GM10847 (cell line): ENCODE data around the gene RNF130.

Source experiments
- POLR2A ChIP-seq: IDR thresholded peaks from 2 replicates; pipeline ENCODE4 v1.6.1; 2011; ENCODE audit not compliant: insufficient read length; ENCODE audit errors: extremely low read depth

The RNF130 gene

DNA sequence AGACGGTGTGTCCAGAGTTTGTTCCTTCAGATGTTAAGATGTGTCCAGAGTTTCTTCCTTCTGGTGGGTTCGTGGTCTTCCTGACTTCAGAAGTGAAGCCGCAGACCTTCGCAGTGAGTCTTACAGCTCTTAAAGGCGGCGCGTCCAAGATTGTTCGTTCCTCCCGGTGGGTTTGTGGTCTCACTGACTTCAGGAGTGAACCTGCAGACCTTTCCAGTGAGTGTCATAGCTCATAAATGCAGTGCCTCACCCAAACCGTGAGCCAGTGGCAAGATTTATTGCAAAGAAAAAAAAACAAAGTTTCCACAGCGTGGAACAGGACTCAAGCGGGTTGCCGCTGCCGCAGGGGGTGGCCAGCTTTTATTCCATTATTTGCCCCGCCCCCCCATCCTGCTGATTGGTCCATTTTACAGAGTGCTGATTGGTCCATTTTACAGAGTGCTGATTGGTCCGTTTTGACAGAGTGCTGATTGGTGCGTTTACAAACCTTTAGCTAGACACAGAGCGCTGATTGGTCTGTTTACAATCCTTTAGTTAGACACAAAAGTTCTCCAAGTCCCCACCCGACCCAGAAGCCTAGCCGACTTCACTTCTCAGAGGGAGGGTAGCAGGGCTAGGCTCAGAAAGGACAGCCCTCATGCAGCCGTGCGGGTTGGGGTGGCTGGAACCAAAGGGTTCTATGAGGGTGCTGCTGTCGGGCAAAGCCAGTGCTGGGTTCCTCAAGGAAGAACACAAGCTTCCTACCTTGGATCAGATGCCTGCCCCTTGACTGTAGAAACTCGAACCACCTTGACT is 9.1 kb upstream of the RNF130 start:
- no peak for TF ChIP-seq POLR2A

DNA sequence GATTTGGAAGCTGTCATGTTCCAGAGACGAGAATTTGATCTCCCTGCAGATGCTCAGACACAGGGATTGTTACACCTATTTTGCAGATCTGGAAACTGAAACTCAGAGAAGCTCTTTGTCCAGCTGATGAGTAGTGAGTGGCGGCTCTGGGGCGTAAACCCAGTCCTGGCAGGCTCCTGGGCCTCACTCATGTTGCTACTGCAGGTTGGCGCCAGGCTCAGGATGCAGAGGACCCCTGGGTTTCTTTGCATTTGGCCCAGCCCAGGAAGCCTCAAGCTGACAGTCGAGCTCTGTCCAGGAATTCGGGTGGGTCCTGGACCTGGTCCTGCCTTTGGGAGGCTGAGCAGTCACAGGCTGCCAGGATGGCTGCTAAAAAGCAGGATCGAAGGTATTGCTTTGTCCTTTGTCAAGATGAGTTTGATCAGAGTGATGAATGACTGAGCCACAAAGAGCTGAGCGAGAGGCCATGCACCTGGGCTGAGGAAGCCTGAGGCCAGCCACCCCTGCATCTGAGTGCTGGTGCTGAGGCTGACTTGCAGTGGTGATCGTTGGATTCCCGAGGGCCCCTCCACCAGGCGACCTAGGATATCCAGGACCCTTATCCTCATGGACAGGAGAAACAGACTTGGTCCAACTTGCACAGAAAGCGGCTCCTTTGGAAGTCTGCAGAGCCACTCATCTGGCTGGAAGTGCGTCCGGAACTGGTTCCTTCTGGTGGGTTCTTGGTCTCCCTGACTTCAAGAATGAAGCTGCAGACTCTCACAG is 8.3 kb upstream of the RNF130 start:
- no peak for TF ChIP-seq POLR2A

DNA sequence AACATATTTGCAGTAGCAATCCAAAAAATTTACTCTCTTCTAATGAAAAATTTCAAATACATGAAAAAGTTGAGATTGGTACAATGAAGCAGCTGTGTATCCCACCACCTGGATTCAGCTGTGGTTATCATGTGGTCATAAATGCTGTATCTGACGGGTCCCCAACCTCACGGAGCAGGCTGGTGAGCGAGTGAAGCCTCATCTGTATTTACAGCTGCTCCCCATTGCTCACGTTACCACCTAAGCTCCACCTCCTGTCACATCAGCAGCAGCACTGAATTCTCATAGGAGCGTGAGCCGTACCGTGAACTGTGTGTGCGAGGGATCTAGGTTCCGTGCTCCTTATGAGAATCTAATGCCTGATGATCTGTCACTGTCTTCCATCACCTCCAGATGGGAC is 6.8 kb upstream of the RNF130 start:
- no peak for TF ChIP-seq POLR2A

DNA sequence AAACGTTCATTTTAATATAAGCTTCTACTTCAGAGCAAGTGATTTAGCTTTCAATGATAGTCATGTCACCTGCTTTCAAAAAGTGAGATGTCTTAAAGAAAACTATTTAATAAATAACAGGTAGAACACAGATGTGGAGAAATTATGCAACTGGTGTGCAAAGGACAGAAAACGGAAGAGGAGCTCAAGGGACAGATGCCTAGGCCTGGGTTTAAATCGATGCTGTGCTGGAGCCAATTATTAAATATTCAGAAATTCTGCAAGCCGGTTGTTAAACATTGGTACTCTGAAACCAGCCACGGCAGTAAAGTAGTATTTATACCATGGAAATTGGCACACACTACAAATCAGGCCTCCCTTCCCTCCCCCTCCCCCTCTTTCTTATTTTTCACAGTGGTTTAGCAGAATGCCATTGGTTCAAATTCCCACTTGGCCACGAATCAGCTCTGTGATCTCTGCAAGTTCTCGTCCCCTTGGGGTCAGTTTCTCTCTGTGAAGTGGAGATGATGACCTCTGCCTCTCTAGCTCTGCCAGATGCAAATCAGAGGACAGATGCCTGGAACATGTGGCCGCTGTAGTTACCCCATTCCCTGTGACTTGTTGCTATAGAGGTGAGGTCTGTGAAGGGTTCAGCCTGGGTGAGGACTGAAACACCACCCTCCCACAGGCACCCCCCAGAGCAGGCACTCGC is 6.2 kb upstream of the RNF130 start:
- no peak for TF ChIP-seq POLR2A

DNA sequence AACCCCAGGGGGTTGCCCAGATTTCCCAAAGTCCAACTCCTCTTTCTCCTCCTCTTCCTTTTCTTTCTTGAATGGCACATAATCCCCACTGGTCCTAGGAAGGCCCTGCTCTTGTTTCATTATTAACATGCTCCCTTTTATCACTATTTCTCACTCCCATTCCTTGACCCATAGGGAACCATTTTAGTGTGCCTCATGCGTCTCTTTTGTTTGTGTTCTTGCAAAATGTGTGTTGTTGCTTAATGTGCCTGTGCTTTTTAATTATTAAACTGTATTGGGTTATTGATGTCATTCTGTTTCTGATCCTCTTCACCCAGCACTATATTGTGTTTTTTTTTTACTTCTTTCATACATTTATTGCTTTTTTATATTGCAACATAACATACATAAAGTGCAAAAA is 4.1 kb upstream of the RNF130 start:
- no peak for TF ChIP-seq POLR2A

DNA sequence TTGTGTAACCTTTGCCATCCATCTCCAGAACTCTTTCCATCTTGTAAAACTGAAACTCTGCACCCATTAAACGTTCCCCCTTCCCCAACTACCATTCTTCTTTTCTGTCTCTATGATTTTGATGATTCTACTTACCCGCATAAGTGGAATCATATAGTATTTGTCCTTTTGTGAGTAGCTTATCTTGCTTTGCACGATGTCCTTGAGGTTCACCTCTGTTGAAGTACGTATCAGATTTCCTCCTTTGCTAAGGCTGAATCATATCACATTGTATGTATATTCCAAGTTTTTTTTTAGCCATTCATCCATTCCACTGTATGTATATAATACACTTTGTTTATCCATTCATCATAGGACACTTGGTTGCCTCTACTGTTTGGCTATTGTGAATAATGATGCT is 2.9 kb upstream of the RNF130 start:
- no peak for TF ChIP-seq POLR2A

DNA sequence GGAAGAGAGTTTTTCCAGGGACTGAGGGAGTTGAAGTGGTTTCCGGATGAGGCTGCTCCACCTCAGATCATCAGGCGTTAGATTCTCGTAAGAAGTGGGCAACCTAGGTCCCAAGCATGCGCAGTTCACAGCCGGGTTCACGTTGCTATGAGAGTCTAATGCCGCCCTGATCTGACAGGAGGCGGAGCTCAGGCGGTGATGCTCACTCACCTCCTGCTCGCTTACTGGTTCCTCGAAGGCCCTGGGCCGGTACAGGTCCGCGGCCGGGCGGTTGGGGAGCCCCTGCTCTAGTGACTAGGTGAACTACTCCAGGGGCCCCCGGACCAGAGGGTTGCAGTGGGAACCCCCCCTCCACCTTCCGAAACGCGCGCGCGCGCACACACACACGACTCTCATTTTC is 997 bp upstream of the RNF130 start:
- no peak for TF ChIP-seq POLR2A

DNA sequence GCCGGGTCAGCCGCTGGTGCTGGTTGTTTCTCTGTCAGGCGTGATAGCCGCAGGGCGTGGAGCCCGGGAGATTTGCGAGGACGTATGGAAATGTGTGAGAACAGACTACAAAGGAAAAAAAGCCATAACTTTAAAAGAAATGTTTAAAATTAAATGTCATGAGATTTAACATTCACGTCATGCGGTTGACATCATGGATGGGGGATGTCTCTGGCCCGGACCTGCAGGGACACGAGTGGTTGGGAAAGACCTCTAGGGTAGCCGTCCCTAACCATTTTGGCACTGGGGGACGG is 643 bp upstream of the RNF130 start:
- no peak for TF ChIP-seq POLR2A

DNA sequence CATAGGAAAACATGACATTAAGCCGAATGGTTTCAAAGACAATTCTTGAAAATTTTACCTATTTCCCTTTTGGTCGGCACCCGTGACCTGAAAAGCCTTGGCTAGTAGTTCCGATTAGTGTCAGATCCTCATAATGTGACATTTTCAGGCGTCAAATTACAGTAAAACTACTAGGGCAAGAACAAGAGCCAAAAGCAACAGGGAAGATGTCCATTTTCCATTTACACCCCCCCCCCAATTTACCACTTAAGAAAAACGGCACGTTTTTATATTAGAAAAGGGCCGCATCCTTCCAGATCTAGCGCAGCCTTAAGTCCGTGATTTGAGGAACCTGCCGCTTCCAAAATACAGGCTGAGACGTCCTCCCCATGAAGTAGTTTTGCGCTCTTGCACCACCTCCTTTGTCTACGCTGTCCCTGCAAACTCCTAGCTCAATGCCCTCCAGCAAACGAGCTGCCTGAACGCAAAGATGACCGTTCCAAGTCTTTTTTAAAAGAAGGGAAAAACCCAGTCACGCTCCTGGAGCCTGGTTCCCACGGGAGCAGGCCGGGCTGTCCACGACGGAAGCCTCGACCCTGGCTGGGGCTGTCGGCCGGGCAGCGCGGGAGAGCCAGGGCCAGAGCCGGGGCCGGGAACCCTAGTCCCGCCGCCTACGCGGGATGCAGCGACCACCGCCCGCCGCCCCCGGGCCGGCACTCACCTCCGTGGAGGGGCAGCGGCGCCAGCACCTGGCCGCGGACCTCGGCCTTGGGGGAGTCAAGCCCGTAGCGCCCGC is 616 bp downstream of the RNF130 start:
- no peak for TF ChIP-seq POLR2A

DNA sequence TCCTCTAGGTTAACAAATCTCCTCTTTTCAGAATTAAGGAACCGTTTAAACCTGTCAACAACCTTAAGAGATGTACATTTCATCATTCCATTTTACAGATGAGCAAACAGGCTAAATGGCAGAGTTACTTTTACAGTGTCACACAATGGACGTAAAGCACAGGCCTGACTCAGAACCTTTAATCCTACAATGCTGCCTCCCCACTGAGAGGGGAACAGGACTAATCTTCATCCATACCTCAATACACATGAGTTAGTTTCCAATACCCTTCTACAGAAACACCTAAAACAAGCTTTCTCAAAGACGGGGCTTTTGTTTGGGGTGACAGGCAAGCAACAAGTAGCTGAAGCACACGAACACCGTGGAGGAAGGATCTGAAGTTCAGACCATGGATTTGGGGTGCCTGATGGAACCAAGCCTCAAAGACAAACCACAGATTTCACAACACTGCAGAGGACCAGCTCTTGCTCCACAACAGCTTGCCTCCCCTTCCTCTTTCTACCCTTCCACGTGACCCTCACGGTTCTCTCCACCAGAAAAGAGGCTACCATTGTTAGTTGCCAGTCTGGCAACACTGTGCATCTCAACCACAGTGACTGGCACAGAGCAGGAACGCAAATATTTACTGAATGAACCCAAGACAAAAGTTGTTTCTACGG is 1.8 kb downstream of the RNF130 start:
- TF ChIP-seq POLR2A: no peak

DNA sequence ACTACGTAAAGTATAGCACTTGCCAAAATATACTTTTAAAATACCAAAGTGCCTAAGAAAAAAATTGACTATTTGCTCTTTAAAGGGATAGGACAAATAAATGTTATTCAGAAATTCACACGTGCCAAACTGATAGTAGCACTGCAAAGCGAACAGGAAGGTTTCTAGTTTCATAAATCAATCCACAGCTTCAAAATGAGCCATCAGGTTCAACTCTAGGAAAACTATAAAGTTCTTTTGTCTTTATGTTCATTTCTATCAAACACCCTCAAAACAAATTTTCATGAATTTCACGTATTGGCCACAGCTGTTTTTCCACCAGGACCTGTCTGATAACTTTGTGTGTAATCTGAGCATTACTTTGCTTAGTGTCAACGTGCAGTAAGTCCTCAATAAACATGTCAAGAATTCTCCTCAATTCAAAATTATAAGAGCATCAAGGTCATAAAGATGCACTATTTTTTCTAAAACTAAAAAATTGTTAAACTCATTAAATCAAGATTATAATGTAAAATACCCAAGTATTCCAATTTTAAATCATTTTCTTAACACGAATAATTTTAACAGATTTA is 3.0 kb downstream of the RNF130 start:
- no peak for TF ChIP-seq POLR2A

DNA sequence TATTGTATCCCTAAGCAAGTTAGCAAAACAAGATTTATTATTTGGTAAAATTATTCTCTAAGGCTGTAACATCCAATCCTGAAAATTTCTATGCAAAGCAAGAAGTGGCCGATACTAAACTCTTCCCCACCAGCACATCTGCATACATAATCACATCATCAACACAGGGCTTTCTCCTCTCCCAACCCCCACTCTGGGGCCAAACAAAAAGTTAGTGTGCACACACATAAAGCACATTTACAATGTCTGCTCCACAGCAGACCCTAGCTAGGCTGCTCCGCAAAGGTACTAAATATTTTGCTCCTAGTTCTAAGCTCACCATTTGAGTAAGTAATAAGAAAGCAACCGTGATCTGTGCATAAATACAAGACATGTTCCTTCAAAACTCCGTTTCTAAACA is 3.6 kb downstream of the RNF130 start:
- no peak for TF ChIP-seq POLR2A

DNA sequence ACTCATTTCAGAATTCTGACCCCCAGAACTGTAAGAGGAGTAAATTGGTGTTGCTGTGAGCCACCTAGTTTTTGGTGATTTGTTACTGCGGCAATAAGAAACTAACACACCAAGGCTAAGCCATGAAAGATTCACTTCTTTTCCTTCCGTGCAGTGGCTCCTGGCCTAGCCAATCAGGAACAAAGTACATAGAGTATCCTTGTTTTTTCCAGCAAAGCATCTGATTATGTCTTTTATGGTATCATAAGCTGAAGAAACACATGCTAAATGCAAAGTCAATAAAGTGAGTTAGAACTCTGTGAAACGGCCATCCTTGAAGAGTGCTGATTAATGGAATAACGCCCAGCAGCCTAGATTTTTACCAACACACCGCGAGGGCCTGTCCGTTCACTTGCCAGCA is 11.4 kb downstream of the RNF130 start:
- no peak for TF ChIP-seq POLR2A

DNA sequence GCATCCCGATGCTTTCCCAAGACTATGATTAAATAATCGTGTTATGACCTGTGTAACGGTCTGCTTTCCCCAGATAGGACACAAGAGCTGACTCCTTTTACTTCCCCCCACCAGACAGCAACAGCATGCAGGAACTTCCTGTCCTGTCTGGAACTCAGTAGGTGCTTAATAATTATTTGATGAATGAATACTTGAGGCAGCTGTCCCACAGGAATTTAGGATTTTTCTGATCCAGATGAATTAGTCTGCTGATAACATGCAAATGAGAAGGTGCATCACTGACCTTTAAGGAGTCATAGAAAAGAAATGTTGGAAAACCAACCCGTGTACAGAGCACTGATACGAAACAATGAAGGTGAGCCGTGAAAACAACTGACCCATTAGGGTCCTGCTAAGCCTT is 12.2 kb downstream of the RNF130 start:
- no peak for TF ChIP-seq POLR2A

DNA sequence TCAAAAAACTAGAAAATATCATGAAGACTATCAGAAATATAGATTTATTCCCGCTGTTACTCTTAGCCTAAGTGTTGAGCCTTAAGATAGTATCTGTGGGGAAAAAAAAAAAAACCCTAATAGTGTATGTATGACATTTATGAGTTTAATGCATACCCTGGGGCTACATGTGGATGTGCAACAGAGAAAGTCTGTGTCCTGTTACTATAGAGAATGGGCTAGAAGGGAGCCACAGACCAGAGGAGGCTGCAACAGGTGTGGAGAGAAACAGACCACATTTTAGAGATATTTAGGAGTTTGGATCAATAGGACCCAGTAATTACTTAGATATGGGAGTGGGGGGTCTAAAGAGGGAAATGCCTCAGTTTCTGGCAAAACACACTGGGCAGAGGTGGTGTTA is 15.4 kb downstream of the RNF130 start:
- TF ChIP-seq POLR2A: no peak
